H9 (cell line): ENCODE results near the gene DAND5. TPM values are rescaled to one million over a fixed set of nuclear protein-coding genes. Genes with fewer than 3 reads are reported as not detected.

Experiments used
- DNase-seq: peaks from one replicate; pipeline ENCODE4 v3.0.0-alpha.2; 2017
- H2AFZ ChIP-seq: one replicate; pipeline ENCODE4 v1.6.1; 2013; ENCODE audit warnings: mild to moderate bottlenecking, low read length, control low read depth, moderate library complexity
- H2AK5ac ChIP-seq: 2 replicates; pipeline ENCODE4 v1.6.1; 2013; ENCODE audit warnings: low read length, control low read depth, mixed read lengths; ENCODE audit not compliant: insufficient read length
- H2BK120ac ChIP-seq: one replicate; pipeline ENCODE4 v1.6.1; 2013; ENCODE audit warnings: low read depth, mild to moderate bottlenecking, low read length, control low read depth, inconsistent platforms; ENCODE audit not compliant: poor library complexity, severe bottlenecking
- H2BK12ac ChIP-seq: 2 replicates; pipeline ENCODE4 v1.6.1; 2013; ENCODE audit warnings: low read length, control low read depth, mixed read lengths, low read depth; ENCODE audit not compliant: insufficient read length
- H2BK15ac ChIP-seq: 2 replicates; pipeline ENCODE4 v1.6.1; 2013; ENCODE audit warnings: low read depth, low read length, control low read depth
- H2BK20ac ChIP-seq: one replicate; pipeline ENCODE4 v1.6.1; 2013; ENCODE audit warnings: low read depth, mild to moderate bottlenecking, low read length, control low read depth, inconsistent platforms; ENCODE audit not compliant: poor library complexity, severe bottlenecking
- H2BK5ac ChIP-seq: 2 replicates; pipeline ENCODE4 v1.6.1; 2013; ENCODE audit warnings: low read length, control low read depth, mixed read lengths; ENCODE audit not compliant: insufficient read length
- H3K14ac ChIP-seq: 2 replicates; pipeline ENCODE4 v1.6.1; 2013; ENCODE audit warnings: low read length, control low read depth; ENCODE audit not compliant: insufficient read depth
- H3K18ac ChIP-seq: 2 replicates; pipeline ENCODE4 v1.6.1; 2013; ENCODE audit warnings: low read depth, mild to moderate bottlenecking, mixed read lengths, low read length, control low read depth; ENCODE audit not compliant: insufficient read length
- H3K23ac ChIP-seq: 2 replicates; pipeline ENCODE4 v1.6.1; 2013; ENCODE audit warnings: low read length, control low read depth, mixed read lengths, low read depth; ENCODE audit not compliant: insufficient read length
- H3K23me2 ChIP-seq: 2 replicates; pipeline ENCODE4 v1.6.1; 2013; ENCODE audit warnings: low read depth, mild to moderate bottlenecking, mixed read lengths, low read length, control low read depth; ENCODE audit not compliant: insufficient read length, poor library complexity, severe bottlenecking
- H3K27ac ChIP-seq: 2 replicates; pipeline ENCODE4 v1.5.1; 2013; ENCODE audit warnings: low read length, control low read depth, mixed read lengths, low read depth; ENCODE audit not compliant: insufficient read length
- H3K27me3 ChIP-seq: 2 replicates; pipeline ENCODE4 v1.6.1; 2013; ENCODE audit warnings: low read length, control low read depth, inconsistent platforms; ENCODE audit not compliant: insufficient read depth
- H3K4ac ChIP-seq: 2 replicates; pipeline ENCODE4 v1.6.1; 2013; ENCODE audit warnings: low read depth, mild to moderate bottlenecking, control low read depth, inconsistent platforms, low read length, moderate library complexity
- H3K4me1 ChIP-seq: 2 replicates; pipeline ENCODE4 v1.6.1; 2013; ENCODE audit warnings: low read length, control low read depth, inconsistent platforms; ENCODE audit not compliant: insufficient read depth
- H3K4me2 ChIP-seq: 2 replicates; pipeline ENCODE4 v1.6.1; 2013; ENCODE audit warnings: low read length, control low read depth, mixed read lengths; ENCODE audit not compliant: insufficient read length, insufficient read depth
- H3K56ac ChIP-seq: 2 replicates; pipeline ENCODE4 v1.6.1; 2013; ENCODE audit warnings: low read depth, mild to moderate bottlenecking, mixed read lengths, low read length, control low read depth; ENCODE audit not compliant: insufficient read length
- H3K79me1 ChIP-seq: 2 replicates; pipeline ENCODE4 v1.6.1; 2013; ENCODE audit warnings: low read depth, mild to moderate bottlenecking, moderate library complexity, low read length, control low read depth, inconsistent platforms; ENCODE audit not compliant: insufficient read depth, poor library complexity, severe bottlenecking
- H3K79me2 ChIP-seq: 2 replicates; pipeline ENCODE4 v1.6.1; 2013; ENCODE audit warnings: low read length, control low read depth, inconsistent platforms; ENCODE audit not compliant: insufficient read depth
- H3K9ac ChIP-seq: 2 replicates; pipeline ENCODE4 v1.6.1; 2013; ENCODE audit warnings: low read length, control low read depth, mixed read lengths; ENCODE audit not compliant: insufficient read length; ENCODE audit errors: extremely low read depth
- H3K9me3 ChIP-seq: one replicate; pipeline ENCODE4 v1.6.1; 2013; ENCODE audit warnings: low read depth, low read length, inconsistent platforms; ENCODE audit not compliant: control insufficient read depth
- H3T11ph ChIP-seq: one replicate; pipeline ENCODE4 v1.6.1; 2013; ENCODE audit warnings: mild to moderate bottlenecking, low read length, control low read depth, inconsistent platforms
- H4K20me1 ChIP-seq: one replicate; pipeline ENCODE4 v1.6.1; 2013; ENCODE audit not compliant: control insufficient read depth, insufficient read length, insufficient read depth
- H4K5ac ChIP-seq: 2 replicates; pipeline ENCODE4 v1.6.1; 2013; ENCODE audit warnings: low read depth, mild to moderate bottlenecking, mixed read lengths, low read length, control low read depth; ENCODE audit not compliant: insufficient read length
- H4K8ac ChIP-seq: replicated peaks from 2 replicates; pipeline ENCODE4 v1.6.1; 2013; ENCODE audit warnings: low read length, control low read depth, mixed read lengths, low read depth; ENCODE audit not compliant: insufficient read length
- H4K91ac ChIP-seq: 2 replicates; pipeline ENCODE4 v1.6.1; 2013; ENCODE audit warnings: low read depth, mild to moderate bottlenecking, moderate library complexity, mixed read lengths, low read length, control low read depth; ENCODE audit not compliant: insufficient read length
- H3K27ac Mint-ChIP-seq, 3 experiments: 2 replicates in 2 of 3; 3 replicates in 1 of 3; pipeline ENCODE4 v1.8.0; 2020 to 2021; ENCODE audit warnings: mixed read lengths in 3 of 3, mild to moderate bottlenecking in 1 of 3, moderate library complexity in 1 of 3
- H3K27me3 Mint-ChIP-seq: 2 replicates; pipeline ENCODE4 v1.8.0; 2021; ENCODE audit warnings: low read depth, mild to moderate bottlenecking, moderate library complexity, mixed read lengths
- H3K36me3 Mint-ChIP-seq, 3 experiments: 2 replicates in 2 of 3; 3 replicates in 1 of 3; pipeline ENCODE4 v1.8.0; 2020 to 2021; ENCODE audit warnings: low read depth in 3 of 3, mixed read lengths in 3 of 3; ENCODE audit not compliant: insufficient read depth in 1 of 3
- H3K4me1 Mint-ChIP-seq, 2 experiments: 2 replicates each; pipeline ENCODE4 v1.8.0; 2020; ENCODE audit warnings: mixed read lengths in 2 of 2
- H3K4me3 Mint-ChIP-seq, 2 experiments: 2 replicates in 1 of 2; 3 replicates in 1 of 2; pipeline ENCODE4 v1.8.0; 2020 to 2021; ENCODE audit warnings: mild to moderate bottlenecking in 2 of 2, mixed read lengths in 2 of 2, moderate library complexity in 1 of 2
- H3K9me3 Mint-ChIP-seq, 2 experiments: 2 replicates in 1 of 2; 3 replicates in 1 of 2; pipeline ENCODE4 v1.8.0; 2020; ENCODE audit warnings: mild to moderate bottlenecking in 2 of 2, mixed read lengths in 2 of 2, moderate library complexity in 1 of 2
- CTCF ChIP-seq: fragments of 200-600 bp; sonication (generic); conservative IDR thresholded peaks from 3 replicates; pipeline ENCODE4 v1.8.0; 2021; ENCODE audit warnings: antibody characterized with exemption, mild to moderate bottlenecking
- WGBS: extraction: QIAGEN DNeasy Blood & Tissue Kit; methylation state at CpG from one replicate; pipeline ENCODE4 v1.1.7; 2013; ENCODE audit warnings: missing lambda C conversion rate, low lambda C conversion rate, mixed read lengths; ENCODE audit not compliant: insufficient read length; ENCODE audit errors: extremely low coverage; 5-methylcytosine and 5-hydroxymethylcytosine counted together
- total RNA-seq: library from RNA; stranded (reverse); gene quantifications from 2 replicates; pipeline ENCODE4 v1.2.1, GENCODE V29; 2021

Gene DAND5
- total RNA-seq, 1 experiment from 2014 or later = 0.11 TPM

- H4K5ac ChIP-seq = no peak overlapping the region
- H3K56ac ChIP-seq = no peak overlapping the region
- no peak overlapping the region for H2BK20ac ChIP-seq
- H2BK5ac ChIP-seq = no peak overlapping the region
- H4K20me1 ChIP-seq = peaks cover 5% of the 10 kb centered on the region
- no peaks in the 10 kb centered on the region for H3K27me3 ChIP-seq
- H3K79me2 ChIP-seq = peaks cover 9% of the 10 kb centered on the region; the same call in 1 of the 2 replicates
- H2AFZ ChIP-seq = no peak overlapping the region
- H3K4ac ChIP-seq = no peak overlapping the region
- peaks cover 4% of the 10 kb centered on the region for H3K23me2 ChIP-seq
- no peak overlapping the region for H2BK15ac ChIP-seq
- Mint-ChIP-seq H3K4me1 (peaks cover 10 to 13% of the 10 kb centered on the region in 2 experiments), H3K4me3 (no peak overlapping the region), H3K27ac (no peak overlapping the region), H3K27me3 (no peaks in the 10 kb centered on the region; the same call in 1 of the 2 replicates), H3K36me3 (peaks cover 37 to 62% (median 52%) of the 10 kb centered on the region in 3 experiments; a peak in 6 of 7 replicates), H3K9me3 (no peaks in the 10 kb centered on the region)
- no peak overlapping the region for H3T11ph ChIP-seq
- H3K18ac ChIP-seq = no peak overlapping the region
- no peak overlapping the region for H2BK12ac ChIP-seq
- H4K8ac ChIP-seq = no peak overlapping the region
- no peak for TF ChIP-seq CTCF
- H3K14ac ChIP-seq = no peak overlapping the region
- H3K9me3 ChIP-seq = no peaks in the 10 kb centered on the region
- peaks cover 6% of the 10 kb centered on the region for H3K79me1 ChIP-seq
- H3K23ac ChIP-seq = no peak overlapping the region
- H3K27ac ChIP-seq = no peak overlapping the region
- no peak overlapping the region for H3K9ac ChIP-seq
- WGBS = no CpG with 5 or more reads among the region's 19 CpGs
- H4K91ac ChIP-seq = no peak overlapping the region
- no peak overlapping the region for H2BK120ac ChIP-seq
- DNase-seq = no peak
- no peak overlapping the region for H2AK5ac ChIP-seq
- no peaks in the 10 kb centered on the region for H3K4me1 ChIP-seq
- H3K4me2 ChIP-seq = no peak overlapping the region
These were observed 39.3 kb upstream of the DAND5 start for GRCh38 chr19:12930002-12930645.
